ENCODE measurements around the gene C12orf75.

C12orf75 gene

GRCh38 chr12:105330283-105330930 lies at the start of gene C12orf75:
TSS of gene C12orf75 (plus strand) at chr12:105330691. CDS start at chr12:105330892, 201 bp downstream.
- H3K36me3 ChIP-seq (ENCODE audit: control insufficient read depth in 1 of 2, insufficient read depth in 2 of 2, low read length in 2 of 2): no peaks in the 10 kb centered on the region
- H3K27ac ChIP-seq (ENCODE audit: low read depth, low read length): no peak within 1 kb of the TSS
- no peaks in the 10 kb centered on the region for H3K27me3 ChIP-seq (ENCODE audit: control insufficient read depth in 1 of 2, insufficient read depth in 2 of 2, low read length in 2 of 2)
- peak within 1 kb of the TSS; percentile 23 to 32 for H3K9ac ChIP-seq (ENCODE audit: low read depth in 1 of 2, low read length in 2 of 2)
- peaks cover 5 to 10% of the 10 kb centered on the region in 2 donors for H3K4me1 ChIP-seq (ENCODE audit: control insufficient read depth in 1 of 2, insufficient read depth in 2 of 2, low read length in 2 of 2)
- H3K9me3 ChIP-seq (ENCODE audit: control insufficient read depth in 1 of 2, low read length in 2 of 2): no peaks in the 10 kb centered on the region
- peak within 1 kb of the TSS; percentile 52 to 68 for H3K4me3 ChIP-seq (ENCODE audit: low read depth in 1 of 2, low read length in 2 of 2)

GRCh38 chr12:105280966-105281693 lies 49.4 kb upstream of the C12orf75 start:
- no peak overlapping the region for H3K27ac ChIP-seq (ENCODE audit: low read depth, low read length)
- H3K9ac ChIP-seq (ENCODE audit: low read depth in 1 of 2, low read length in 2 of 2): no peak overlapping the region
- H3K27me3 ChIP-seq (ENCODE audit: control insufficient read depth in 1 of 2, insufficient read depth in 2 of 2, low read length in 2 of 2): no peaks in the 10 kb centered on the region
- no peak overlapping the region for H3K4me3 ChIP-seq (ENCODE audit: low read depth in 1 of 2, low read length in 2 of 2)
- no peaks in the 10 kb centered on the region for H3K36me3 ChIP-seq (ENCODE audit: control insufficient read depth in 1 of 2, insufficient read depth in 2 of 2, low read length in 2 of 2)
- H3K4me1 ChIP-seq (ENCODE audit: control insufficient read depth in 1 of 2, insufficient read depth in 2 of 2, low read length in 2 of 2): peaks cover 7 to 10% of the 10 kb centered on the region in 2 donors
- no peaks in the 10 kb centered on the region for H3K9me3 ChIP-seq (ENCODE audit: control insufficient read depth in 1 of 2, low read length in 2 of 2)

- Histone ChIP-seq H3K27me3 (ENCODE audit: control insufficient read depth in 1 of 2, insufficient read depth in 2 of 2, low read length in 2 of 2) (no peaks in the 10 kb centered on the region), H3K4me3 (ENCODE audit: low read depth in 1 of 2, low read length in 2 of 2) (no peak overlapping the region), H3K4me1 (ENCODE audit: control insufficient read depth in 1 of 2, insufficient read depth in 2 of 2, low read length in 2 of 2) (peaks cover 7 to 10% of the 10 kb centered on the region in 2 donors), H3K27ac (ENCODE audit: low read depth, low read length) (no peak overlapping the region), H3K9ac (ENCODE audit: low read depth in 1 of 2, low read length in 2 of 2) (no peak overlapping the region), H3K9me3 (ENCODE audit: control insufficient read depth in 1 of 2, low read length in 2 of 2) (no peaks in the 10 kb centered on the region), H3K36me3 (ENCODE audit: control insufficient read depth in 1 of 2, insufficient read depth in 2 of 2, low read length in 2 of 2) (no peaks in the 10 kb centered on the region)
Measured at GRCh38 chr12:105281694-105282049, 48.8 kb upstream of the C12orf75 start.

GRCh38 chr12:105285378-105285777 lies 45.1 kb upstream of the C12orf75 start:
- Histone ChIP-seq H3K9me3 (ENCODE audit: control insufficient read depth in 1 of 2, low read length in 2 of 2) (no peaks in the 10 kb centered on the region), H3K27ac (ENCODE audit: low read depth, low read length) (no peak overlapping the region), H3K4me1 (ENCODE audit: control insufficient read depth in 1 of 2, insufficient read depth in 2 of 2, low read length in 2 of 2) (peaks cover 7 to 10% of the 10 kb centered on the region in 2 donors), H3K36me3 (ENCODE audit: control insufficient read depth in 1 of 2, insufficient read depth in 2 of 2, low read length in 2 of 2) (no peaks in the 10 kb centered on the region), H3K4me3 (ENCODE audit: low read depth in 1 of 2, low read length in 2 of 2) (no peak overlapping the region), H3K9ac (ENCODE audit: low read depth in 1 of 2, low read length in 2 of 2) (no peak overlapping the region), H3K27me3 (ENCODE audit: control insufficient read depth in 1 of 2, insufficient read depth in 2 of 2, low read length in 2 of 2) (no peaks in the 10 kb centered on the region)

GRCh38 chr12:105287408-105287807 lies 43.1 kb upstream of the C12orf75 start:
- Histone ChIP-seq H3K9me3 (ENCODE audit: control insufficient read depth in 1 of 2, low read length in 2 of 2) (no peaks in the 10 kb centered on the region), H3K4me1 (ENCODE audit: control insufficient read depth in 1 of 2, insufficient read depth in 2 of 2, low read length in 2 of 2) (no peaks in the 10 kb centered on the region), H3K4me3 (ENCODE audit: low read depth in 1 of 2, low read length in 2 of 2) (no peak overlapping the region)

GRCh38 chr12:105288311-105288996 lies 42.0 kb upstream of the C12orf75 start:
- no peak overlapping the region for H3K27ac ChIP-seq (ENCODE audit: low read depth, low read length)
- no peaks in the 10 kb centered on the region for H3K27me3 ChIP-seq (ENCODE audit: control insufficient read depth in 1 of 2, insufficient read depth in 2 of 2, low read length in 2 of 2)
- H3K9ac ChIP-seq (ENCODE audit: low read depth in 1 of 2, low read length in 2 of 2): no peak overlapping the region
- H3K4me3 ChIP-seq (ENCODE audit: low read depth in 1 of 2, low read length in 2 of 2): no peak overlapping the region
- H3K36me3 ChIP-seq (ENCODE audit: control insufficient read depth in 1 of 2, insufficient read depth in 2 of 2, low read length in 2 of 2): no peaks in the 10 kb centered on the region
- no peaks in the 10 kb centered on the region for H3K9me3 ChIP-seq (ENCODE audit: control insufficient read depth in 1 of 2, low read length in 2 of 2)
- H3K4me1 ChIP-seq (ENCODE audit: control insufficient read depth in 1 of 2, insufficient read depth in 2 of 2, low read length in 2 of 2): no peaks in the 10 kb centered on the region

More at GRCh38 chr12:105287408-105287807, 43.1 kb upstream of the C12orf75 start:
- Histone ChIP-seq H3K27ac (ENCODE audit: low read depth, low read length) (no peak overlapping the region), H3K27me3 (ENCODE audit: control insufficient read depth in 1 of 2, insufficient read depth in 2 of 2, low read length in 2 of 2) (no peaks in the 10 kb centered on the region), H3K36me3 (ENCODE audit: control insufficient read depth in 1 of 2, insufficient read depth in 2 of 2, low read length in 2 of 2) (no peaks in the 10 kb centered on the region), H3K9ac (ENCODE audit: low read depth in 1 of 2, low read length in 2 of 2) (no peak overlapping the region)

- no peaks in the 10 kb centered on the region for H3K27me3 ChIP-seq (ENCODE audit: control insufficient read depth in 1 of 2, insufficient read depth in 2 of 2, low read length in 2 of 2)
- no peak overlapping the region for H3K9ac ChIP-seq (ENCODE audit: low read depth in 1 of 2, low read length in 2 of 2)
- no peak overlapping the region for H3K27ac ChIP-seq (ENCODE audit: low read depth, low read length)
- no peaks in the 10 kb centered on the region for H3K36me3 ChIP-seq (ENCODE audit: control insufficient read depth in 1 of 2, insufficient read depth in 2 of 2, low read length in 2 of 2)
- no peaks in the 10 kb centered on the region for H3K9me3 ChIP-seq (ENCODE audit: control insufficient read depth in 1 of 2, low read length in 2 of 2)
- no peak overlapping the region for H3K4me3 ChIP-seq (ENCODE audit: low read depth in 1 of 2, low read length in 2 of 2)
- no peaks in the 10 kb centered on the region for H3K4me1 ChIP-seq (ENCODE audit: control insufficient read depth in 1 of 2, insufficient read depth in 2 of 2, low read length in 2 of 2)
Measured at GRCh38 chr12:105289114-105289904, 41.2 kb upstream of the C12orf75 start.

GRCh38 chr12:105291531-105291930 lies 39.0 kb upstream of the C12orf75 start:
- Histone ChIP-seq H3K4me3 (ENCODE audit: low read depth in 1 of 2, low read length in 2 of 2) (no peak overlapping the region), H3K4me1 (ENCODE audit: control insufficient read depth in 1 of 2, insufficient read depth in 2 of 2, low read length in 2 of 2) (no peaks in the 10 kb centered on the region), H3K27ac (ENCODE audit: low read depth, low read length) (no peak overlapping the region), H3K27me3 (ENCODE audit: control insufficient read depth in 1 of 2, insufficient read depth in 2 of 2, low read length in 2 of 2) (no peaks in the 10 kb centered on the region), H3K9me3 (ENCODE audit: control insufficient read depth in 1 of 2, low read length in 2 of 2) (no peaks in the 10 kb centered on the region), H3K36me3 (ENCODE audit: control insufficient read depth in 1 of 2, insufficient read depth in 2 of 2, low read length in 2 of 2) (no peaks in the 10 kb centered on the region), H3K9ac (ENCODE audit: low read depth in 1 of 2, low read length in 2 of 2) (no peak overlapping the region)

GRCh38 chr12:105292705-105293104 lies 37.8 kb upstream of the C12orf75 start:
- peaks cover 0 to 1% of the 10 kb centered on the region in 2 donors for H3K9me3 ChIP-seq (ENCODE audit: control insufficient read depth in 1 of 2, low read length in 2 of 2)
- H3K36me3 ChIP-seq (ENCODE audit: control insufficient read depth in 1 of 2, insufficient read depth in 2 of 2, low read length in 2 of 2): no peaks in the 10 kb centered on the region
- H3K27ac ChIP-seq (ENCODE audit: low read depth, low read length): no peak overlapping the region

More at GRCh38 chr12:105292705-105293104, 37.8 kb upstream of the C12orf75 start:
- no peaks in the 10 kb centered on the region for H3K4me1 ChIP-seq (ENCODE audit: control insufficient read depth in 1 of 2, insufficient read depth in 2 of 2, low read length in 2 of 2)
- no peak overlapping the region for H3K4me3 ChIP-seq (ENCODE audit: low read depth in 1 of 2, low read length in 2 of 2)
- H3K27me3 ChIP-seq (ENCODE audit: control insufficient read depth in 1 of 2, insufficient read depth in 2 of 2, low read length in 2 of 2): no peaks in the 10 kb centered on the region
- no peak overlapping the region for H3K9ac ChIP-seq (ENCODE audit: low read depth in 1 of 2, low read length in 2 of 2)

Measured in duodenal mucosa (tissue), 2 donors.